ENCODE results near the gene MAGEB4. TPM values are rescaled to one million over a fixed set of nuclear protein-coding genes. Genes with fewer than 3 reads are reported as not detected.
"Not testable (repeated sequence)": the region's sequence is repeated elsewhere in the genome, so short reads cannot be mapped to it uniquely, and the experiment has no call there.

MAGEB4 gene
- not detected for total RNA-seq

GRCh38 chrX:30241724-30242415 lies at the start of gene MAGEB4:
TSS of gene MAGEB4 (plus strand) at chrX:30242000. CDS start at chrX:30242136, 136 bp downstream.
- DNase-seq (ENCODE audit: extremely low spot score in 2 of 2), result no peak
- TF ChIP-seq CTCF (IDR thresholded peaks at IDR 0.05) (no peak), POLR2AphosphoS5 (IDR thresholded peaks at IDR 0.05; ENCODE audit: insufficient read depth in 1 of 2, low read depth in 1 of 2) (no peak), POLR2A (IDR thresholded peaks at IDR 0.05) (no peak)
- Histone ChIP-seq H3K36me3 (no peaks in the 10 kb centered on the region), H3K4me1 (no peaks in the 10 kb centered on the region), H3K4me3 (no peak within 1 kb of the TSS), H3K27ac (no peak within 1 kb of the TSS), H3K9me3 (no peaks in the 10 kb centered on the region), H3K27me3 (no peaks in the 10 kb centered on the region)
- intact Hi-C loops (cut with DNase I), result no loop called here

- H3K27ac ChIP-seq; H3K36me3 ChIP-seq; H3K4me1 ChIP-seq; H3K4me3 ChIP-seq; DNase-seq (ENCODE audit: extremely low spot score in 2 of 2); intact Hi-C loops (cut with DNase I); H3K9me3 ChIP-seq; H3K27me3 ChIP-seq: not testable (repeated sequence)
Observed at GRCh38 chrX:30193910-30194309, 47.9 kb upstream of the MAGEB4 start.

GRCh38 chrX:30196322-30196721 lies 45.5 kb upstream of the MAGEB4 start:
- H3K27ac ChIP-seq, result no peak overlapping the region
- no peaks in the 10 kb centered on the region for H3K36me3 ChIP-seq
- H3K9me3 ChIP-seq, result no peaks in the 10 kb centered on the region
- TF ChIP-seq CTCF (IDR thresholded peaks at IDR 0.05) (no peak), POLR2AphosphoS5 (IDR thresholded peaks at IDR 0.05; ENCODE audit: insufficient read depth in 1 of 2, low read depth in 1 of 2) (no peak)
- intact Hi-C loops (cut with DNase I), result no loop called here
- no peaks in the 10 kb centered on the region for H3K4me1 ChIP-seq
- DNase-seq (ENCODE audit: extremely low spot score in 2 of 2), result no peak
- H3K27me3 ChIP-seq, result no peaks in the 10 kb centered on the region
- no peak overlapping the region for H3K4me3 ChIP-seq

GRCh38 chrX:30212172-30212571 lies 29.6 kb upstream of the MAGEB4 start:
- H3K27me3 ChIP-seq, result no peaks in the 10 kb centered on the region
- H3K9me3 ChIP-seq, result no peaks in the 10 kb centered on the region
- no peak overlapping the region for H3K27ac ChIP-seq
- H3K4me3 ChIP-seq, result no peak overlapping the region
- H3K4me1 ChIP-seq, result no peaks in the 10 kb centered on the region
- no peaks in the 10 kb centered on the region for H3K36me3 ChIP-seq
- intact Hi-C loops (cut with DNase I), result no loop called here
- DNase-seq (ENCODE audit: extremely low spot score in 2 of 2), result no peak
- TF ChIP-seq CTCF (IDR thresholded peaks at IDR 0.05), result no peak
- no peak for TF ChIP-seq POLR2AphosphoS5 (IDR thresholded peaks at IDR 0.05; ENCODE audit: insufficient read depth in 1 of 2, low read depth in 1 of 2)
- no peak for TF ChIP-seq POLR2A (IDR thresholded peaks at IDR 0.05)

- Histone ChIP-seq H3K9me3 (no peaks in the 10 kb centered on the region), H3K27ac (no peak within 1 kb of the TSS), H3K36me3 (no peaks in the 10 kb centered on the region), H3K27me3 (no peaks in the 10 kb centered on the region), H3K4me3 (no peak within 1 kb of the TSS), H3K4me1 (no peaks in the 10 kb centered on the region)
- no peak for DNase-seq (ENCODE audit: extremely low spot score in 2 of 2)
- TF ChIP-seq CTCF (IDR thresholded peaks at IDR 0.05), result no peak
- intact Hi-C loops (cut with DNase I), result no loop called here
Observed at GRCh38 chrX:30215357-30215843, 26.4 kb upstream of the MAGEB4 start, which contains the start of gene MAGEB2. TSS of gene MAGEB2 (plus strand) at chrX:30215563. CDS start at chrX:30218581, 3,018 bp downstream.
